HG02610 (cell line): ENCODE measurements around the gene AGBL4.
"Not testable (repeated sequence)": the region's sequence is repeated elsewhere in the genome, so short reads cannot be mapped to it uniquely, and the experiment has no call there.

Source experiments
- ATAC-seq: cut with Tn5 transposase; IDR thresholded peaks from one replicate; pipeline ENCODE4 v1.9.1; 2021; ENCODE audit warnings: mild to moderate bottlenecking, moderate library complexity; ENCODE audit not compliant: unreplicated experiment

The AGBL4 gene

GRCh38 chr1:49448200-49448599 is 575.6 kb downstream of the AGBL4 start:
- ATAC-seq: no peak

- no peak for ATAC-seq
Observed at GRCh38 chr1:49436865-49437264, 586.9 kb downstream of the AGBL4 start.

DNA sequence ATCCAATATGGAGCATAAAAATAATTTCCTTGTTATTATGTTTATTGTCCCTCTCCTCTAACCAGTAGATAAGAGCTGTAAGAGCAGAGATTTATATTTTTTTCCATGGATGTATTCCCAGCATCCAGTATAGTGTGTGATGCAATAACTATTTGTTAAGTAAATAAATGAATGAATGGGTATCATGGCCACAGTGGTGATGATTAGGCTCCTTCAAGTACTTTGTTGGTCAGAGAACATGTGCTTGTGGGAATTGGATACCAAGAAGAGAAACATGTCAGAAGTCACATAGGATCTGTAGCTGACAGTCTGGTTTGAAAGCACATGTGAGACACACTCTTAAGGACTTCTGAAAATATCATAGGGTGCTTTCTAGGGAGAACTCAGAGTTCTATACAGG is 588.5 kb downstream of the AGBL4 start:
- ATAC-seq: no peak

GRCh38 chr1:49424782-49425181 is 599.0 kb downstream of the AGBL4 start:
- no peak for ATAC-seq

DNA sequence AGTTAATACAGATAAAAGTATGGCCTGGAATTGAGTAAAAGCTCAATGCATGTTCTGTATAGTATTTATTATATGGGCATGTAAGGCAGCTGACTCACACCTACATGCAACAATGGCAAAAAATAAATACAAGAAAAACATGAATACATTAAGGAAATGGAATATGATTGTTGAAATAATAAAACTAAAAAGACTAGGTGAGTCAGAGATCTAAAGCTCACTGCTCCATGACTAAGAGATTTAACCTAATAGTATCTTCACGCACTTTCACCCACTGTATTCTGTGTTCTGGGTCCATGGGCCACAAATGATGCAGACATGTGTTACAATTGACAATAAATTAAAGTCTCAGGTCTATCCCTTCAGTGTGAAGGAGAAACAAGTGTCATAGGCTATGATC is 607.0 kb downstream of the AGBL4 start:
- no peak for ATAC-seq

GRCh38 chr1:49408346-49408745 is 615.4 kb downstream of the AGBL4 start:
- no peak for ATAC-seq

- ATAC-seq: no peak
Observed at GRCh38 chr1:49397086-49397485, 626.7 kb downstream of the AGBL4 start.

- ATAC-seq: no peak
Observed at GRCh38 chr1:49394200-49394599, 629.6 kb downstream of the AGBL4 start.

GRCh38 chr1:49389699-49390098 is 634.1 kb downstream of the AGBL4 start:
- no peak for ATAC-seq

GRCh38 chr1:49364676-49365075 is 659.1 kb downstream of the AGBL4 start:
- ATAC-seq: no peak

- ATAC-seq: no peak
Observed at GRCh38 chr1:49363628-49364027, 660.1 kb downstream of the AGBL4 start.

GRCh38 chr1:49358036-49358435 is 665.7 kb downstream of the AGBL4 start:
- no peak for ATAC-seq

DNA sequence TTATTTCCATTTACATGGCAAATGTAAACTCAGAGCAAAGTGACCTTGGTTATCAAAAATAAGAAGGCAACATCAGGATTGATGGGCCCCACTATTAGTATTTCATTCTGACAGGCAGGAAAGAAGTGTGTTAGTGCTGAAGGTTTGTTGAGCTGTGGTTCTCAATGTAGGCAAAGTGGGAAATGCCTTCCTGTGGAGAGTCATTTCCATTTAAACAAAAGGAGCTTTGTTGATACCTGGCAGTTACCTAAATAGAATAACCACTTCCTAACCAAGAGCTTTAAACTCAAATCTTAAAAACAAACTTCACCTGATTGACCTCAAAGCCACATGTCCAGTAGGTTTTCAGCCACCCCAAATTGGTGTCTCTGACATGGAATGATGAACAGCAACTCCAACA is 667.2 kb downstream of the AGBL4 start:
- ATAC-seq: no peak

DNA sequence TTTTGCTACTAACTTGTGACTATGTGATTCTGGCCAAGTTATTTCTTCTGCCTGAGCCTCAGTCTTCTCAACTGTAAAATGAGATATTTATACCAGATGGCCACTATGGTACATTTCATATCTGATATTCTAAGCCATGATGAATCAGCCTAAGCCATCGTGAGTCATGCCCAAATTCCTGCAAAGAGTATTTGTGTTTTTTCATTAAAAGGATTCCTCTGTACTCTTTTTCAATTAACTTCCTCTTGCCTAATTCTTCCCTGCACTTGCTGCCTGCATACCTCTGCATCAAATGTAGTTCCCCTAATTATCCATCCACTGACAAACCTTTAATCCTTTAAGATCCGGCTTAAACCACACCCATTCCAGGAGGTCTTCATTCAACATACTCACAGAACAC is 672.0 kb downstream of the AGBL4 start:
- ATAC-seq: no peak

DNA sequence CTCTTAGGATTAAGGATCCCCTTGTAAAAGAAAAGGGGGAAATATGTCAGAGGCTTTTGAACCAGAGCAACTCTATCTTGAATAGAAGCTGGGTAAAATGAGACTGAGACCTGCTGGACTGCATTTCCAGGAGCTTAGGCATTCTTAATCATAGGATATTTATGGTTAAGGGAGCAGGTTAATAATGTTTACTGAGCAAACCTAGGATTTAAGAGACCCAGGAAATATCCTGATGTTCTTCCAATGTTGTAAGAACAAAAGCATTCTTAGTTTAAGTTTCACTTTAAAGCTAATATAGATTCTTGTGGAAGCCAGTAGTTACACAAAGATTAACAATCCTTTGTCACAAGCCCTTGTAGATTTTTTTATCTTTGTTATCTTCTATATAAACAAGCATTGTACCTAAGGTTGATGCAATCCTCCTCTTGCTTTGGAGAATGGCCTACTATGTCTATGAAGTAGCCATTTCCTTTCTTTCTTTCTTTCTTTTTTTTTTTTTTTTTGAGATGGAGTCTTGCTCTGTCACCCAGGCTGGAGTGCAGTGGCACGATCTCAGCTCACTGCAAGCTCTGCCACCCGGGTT is 676.9 kb downstream of the AGBL4 start:
- ATAC-seq: no peak

DNA sequence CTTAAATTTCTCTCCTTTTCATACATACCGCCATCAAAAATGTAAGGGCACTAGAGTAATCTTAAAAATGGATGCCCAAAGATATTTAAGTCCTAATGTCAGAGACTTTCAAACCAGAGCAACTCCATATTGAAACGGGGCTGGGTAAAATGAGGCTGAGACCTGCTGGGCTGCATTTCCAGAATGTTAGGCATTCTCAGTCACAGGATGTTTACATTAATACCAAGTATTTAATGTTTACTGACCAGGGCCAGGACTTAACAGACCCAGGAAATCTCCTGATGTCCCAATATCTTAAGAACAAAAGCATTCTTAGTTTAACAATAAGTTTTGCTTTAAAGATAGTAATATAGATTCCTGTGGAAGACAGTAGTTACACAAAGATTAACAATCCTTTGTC is 683.2 kb downstream of the AGBL4 start:
- no peak for ATAC-seq

- ATAC-seq: no peak
Observed at GRCh38 chr1:49339043-49339442, 684.7 kb downstream of the AGBL4 start.

GRCh38 chr1:49337251-49337650 is 686.5 kb downstream of the AGBL4 start:
- ATAC-seq: no peak

DNA sequence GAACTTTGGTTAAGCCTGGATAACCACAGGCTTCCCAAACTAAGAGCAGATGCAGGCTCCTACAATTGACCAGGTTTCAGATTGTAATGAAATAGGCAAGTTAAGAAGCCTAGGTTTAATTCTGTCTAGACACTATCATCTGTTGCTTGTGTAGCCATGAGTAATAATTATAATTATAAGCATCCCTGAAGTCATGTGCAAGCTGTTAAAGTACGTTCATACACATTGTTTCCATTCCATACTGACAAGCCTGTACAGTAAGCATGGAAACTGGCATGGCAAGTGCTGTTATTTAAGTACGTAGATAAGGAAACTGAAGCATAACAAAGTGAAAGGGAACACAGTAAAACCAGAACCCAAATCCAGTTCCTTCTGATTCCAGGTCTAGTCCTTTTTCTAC is 689.8 kb downstream of the AGBL4 start:
- no peak for ATAC-seq

DNA sequence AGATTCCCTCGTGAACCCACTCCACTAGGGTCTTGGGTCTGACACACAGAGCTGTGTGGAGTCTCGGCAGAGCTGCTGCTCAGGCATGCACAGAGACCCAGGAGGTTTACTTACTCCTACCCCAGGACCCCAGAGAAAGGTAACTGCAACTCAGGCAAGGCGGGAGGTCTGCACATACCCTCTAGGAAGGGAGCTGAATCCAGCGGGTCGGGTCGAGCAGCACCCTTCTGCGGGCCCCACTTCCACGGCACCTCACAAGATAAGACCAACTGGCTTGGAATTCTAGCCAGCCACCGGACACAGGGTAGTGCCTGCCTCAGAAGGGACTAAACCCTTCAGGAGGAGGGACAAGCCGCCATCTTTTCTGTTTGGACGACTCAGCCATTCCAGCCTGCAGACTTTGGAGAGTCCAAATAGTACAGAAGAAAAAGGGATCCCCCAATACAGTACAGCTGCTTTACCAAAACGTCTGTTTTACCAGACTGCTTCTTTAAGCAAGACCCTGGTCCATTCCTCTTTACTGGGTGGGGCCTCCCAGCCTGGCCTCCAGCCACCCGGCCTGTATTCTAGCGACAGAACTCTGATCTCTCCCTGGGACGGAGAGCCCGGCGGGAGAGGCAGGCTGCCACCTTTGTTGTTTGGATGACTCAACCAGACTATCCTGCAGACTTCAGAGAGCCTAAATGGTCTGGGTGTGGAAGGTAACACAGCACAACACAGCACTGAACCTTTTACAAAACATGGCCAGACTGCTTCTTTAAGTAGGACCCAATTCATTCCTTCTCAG is 692.5 kb downstream of the AGBL4 start:
- no peak for ATAC-seq

GRCh38 chr1:49323925-49324540 is 699.7 kb downstream of the AGBL4 start:
- no peak for ATAC-seq

- ATAC-seq: not testable (repeated sequence)
Observed at GRCh38 chr1:49320493-49320892, 703.3 kb downstream of the AGBL4 start.
